Measurements from ENCODE around the gene TEFM. TPM values are rescaled to one million over a fixed set of nuclear protein-coding genes. Genes with fewer than 3 reads are reported as not detected.

Gene TEFM
- total and polyA plus RNA-seq, 2 of the 8 experiments (the other 6 are each of a cell fraction or from before 2014, with no cell fraction given): 6.1 to 10.9 TPM

DNA sequence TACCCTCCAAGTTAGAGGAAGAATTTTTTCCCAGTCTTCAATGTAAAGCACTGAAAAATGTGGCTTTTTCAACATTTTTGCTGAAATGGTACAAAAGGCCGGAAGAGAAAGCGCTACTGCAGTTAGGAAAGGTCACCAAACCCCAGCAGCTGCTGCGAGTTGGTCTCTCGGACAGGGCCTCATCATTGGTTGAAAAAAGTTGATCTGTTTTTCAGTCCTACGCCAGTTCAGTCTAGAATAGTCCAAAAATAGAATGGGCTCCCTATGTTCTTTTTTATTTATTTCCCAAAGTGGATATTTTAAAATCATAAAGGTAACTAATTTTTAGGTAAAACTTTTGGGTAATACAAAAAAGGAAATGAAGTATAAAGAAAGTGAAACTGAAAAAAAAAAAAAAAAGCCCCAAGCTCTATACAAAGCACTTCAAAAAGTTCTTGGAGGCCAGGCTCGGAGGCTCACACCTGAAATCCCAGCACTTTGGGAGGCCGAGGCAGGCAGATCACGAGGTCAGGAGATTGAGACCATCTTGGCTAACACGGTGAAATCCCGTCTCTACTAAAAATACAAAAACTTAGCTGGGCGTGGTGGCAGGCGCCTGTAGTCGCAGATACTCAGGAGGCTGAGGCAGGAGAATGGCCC is 33.1 kb upstream of the TEFM start:
- Histone ChIP-seq H3K36me3 (ENCODE audit: control insufficient read depth in 2 of 4, insufficient read depth in 4 of 4, low read length in 3 of 4) (no peaks in the 10 kb centered on the region), H2BK12ac (ENCODE audit: low read depth, low read length) (no peak overlapping the region), H2BK5ac (ENCODE audit: low read depth, low read length) (no peak overlapping the region), H3K23me2 (ENCODE audit: low read depth, low read length) (no peaks in the 10 kb centered on the region), H3K9me3 (ENCODE audit: insufficient read depth in 2 of 2, low read depth in 1 of 2, low read length in 1 of 2) (no peaks in the 10 kb centered on the region), H3K79me1 (ENCODE audit: low read depth, low read length) (no peaks in the 10 kb centered on the region), H4K8ac (ENCODE audit: extremely low read depth, insufficient read depth, low read length) (no peak overlapping the region), H3K23ac (ENCODE audit: insufficient read length) (no peak overlapping the region), H3K27ac (ENCODE audit: low read depth, low read length) (no peak overlapping the region), H2BK120ac (replicated peaks; ENCODE audit: low read depth, low read length) (no peak overlapping the region), H3K9ac (replicated peaks in 1 of 4; ENCODE audit: extremely low read depth in 1 of 4, low read depth in 3 of 4, low read length in 3 of 4) (no peak overlapping the region), H2BK15ac (ENCODE audit: low read length) (no peak overlapping the region), H3K4ac (replicated peaks; ENCODE audit: insufficient read length, low read depth, low read length) (no peak overlapping the region), H4K20me1 (replicated peaks in 1 of 2; ENCODE audit: control insufficient read depth in 1 of 2, insufficient read depth in 2 of 2, low read length in 2 of 2) (peaks cover 0 to 1% of the 10 kb centered on the region in 2 experiments), H4K91ac (replicated peaks; ENCODE audit: insufficient read length, low read length) (no peak overlapping the region), H4K5ac (ENCODE audit: insufficient read length, low read depth, low read length) (no peak overlapping the region), H3K14ac (ENCODE audit: insufficient read length) (no peak overlapping the region), H2AK5ac (ENCODE audit: low read depth, low read length) (no peak overlapping the region), H3K27me3 (replicated peaks in 1 of 4; ENCODE audit: control insufficient read depth in 3 of 4, extremely low read depth in 1 of 4, insufficient read depth in 3 of 4, low read length in 3 of 4) (no peaks in the 10 kb centered on the region), H3K4me3 (ENCODE audit: extremely low read depth in 1 of 4, insufficient read depth in 2 of 4, low read depth in 3 of 4, low read length in 4 of 4) (no peak overlapping the region), H3K4me2 (ENCODE audit: insufficient read depth in 1 of 2, low read depth in 2 of 2, low read length in 2 of 2) (no peak overlapping the region), H3K18ac (ENCODE audit: extremely low read depth, low read length) (no peak overlapping the region), H3K56ac (replicated peaks; ENCODE audit: insufficient read length, low read depth, low read length) (no peak overlapping the region), H2BK20ac (ENCODE audit: low read length) (no peak overlapping the region), H3K79me2 (ENCODE audit: control insufficient read depth in 1 of 2, insufficient read depth in 2 of 2, low read length in 2 of 2) (no peaks in the 10 kb centered on the region), H2AFZ (ENCODE audit: low read length) (no peak overlapping the region), H3K4me1 (replicated peaks in 1 of 4; ENCODE audit: control insufficient read depth in 3 of 4, insufficient read depth in 4 of 4, low read length in 3 of 4) (no peaks in the 10 kb centered on the region)
- ChIA-PET POLR2A (ENCODE audit: partially characterized antibody) (no interaction called here), CTCF (ENCODE audit: partially characterized antibody) (interaction anchor here (0.9 to 1.0 kb wide), 2 partner anchors 9 to 11 kb away, joined by 3 read pairs; no protein-coding TSS in a partner anchor)
- FAIRE-seq (peak; percentile 13), DNase-seq (ENCODE audit: low read depth in 1 of 2, low spot score in 2 of 2) (no peak)
- 89% methylated on average over 13 of the region's 13 CpGs; no CpG with 5 or more reads in 1 of the 2 experiments for WGBS, 2 experiments (ENCODE audit: extremely low coverage in 1 of 2, insufficient coverage in 1 of 2, insufficient read length in 1 of 2, insufficient replicate concordance in 2 of 2, low coverage in 1 of 2, low lambda C conversion rate in 2 of 2, missing lambda C conversion rate in 1 of 2)
- TF ChIP-seq CTCF (IDR thresholded peaks at IDR 0.05; ENCODE audit: control extremely low read depth in 1 of 3, insufficient read depth in 1 of 3, low read depth in 1 of 3, low read length in 3 of 3) (no peak), ASH2L (IDR thresholded peaks at IDR 0.05; ENCODE audit: low read length) (no peak), YY1 (IDR thresholded peaks at IDR 0.05; ENCODE audit: low read depth, low read length) (no peak), SIX5 (IDR thresholded peaks at IDR 0.05; ENCODE audit: low read depth, low read length) (no peak), RNF2 (IDR thresholded peaks at IDR 0.05; ENCODE audit: borderline replicate concordance, low read depth, low read length, missing control alignments, poor library complexity, severe bottlenecking) (no peak), ZNF274 (IDR thresholded peaks at IDR 0.05; ENCODE audit: borderline replicate concordance, extremely low read depth, low read length) (no peak), EGR1 (IDR thresholded peaks at IDR 0.05; ENCODE audit: borderline replicate concordance, low read depth, low read length) (no peak), BACH1 (IDR thresholded peaks at IDR 0.05; ENCODE audit: low read length) (no peak), POU5F1 (IDR thresholded peaks at IDR 0.05; ENCODE audit: low read depth, low read length) (no peak), KDM4A (IDR thresholded peaks at IDR 0.05; ENCODE audit: low read depth, low read length, severe bottlenecking) (no peak), TEAD4 (IDR thresholded peaks at IDR 0.05; ENCODE audit: low read depth, low read length) (no peak)
